Activated T-cell treated with anti-CD3 and anti-CD28 coated beads, Interleukin-2, amount 50 U/mL, for 72 hours (primary cell): Measurements from ENCODE around the gene LILRA6. TPM values are rescaled to one million over a fixed set of nuclear protein-coding genes. Genes with fewer than 3 reads are reported as not detected.
"Not testable (repeated sequence)": the region's sequence is repeated elsewhere in the genome, so short reads cannot be mapped to it uniquely, and the experiment has no call there.

ENCODE experiments used
- ATAC-seq, 2 donors: fragments of 150-1000 bp; cut with Tn5 transposase; replicated peaks in 1 of 2; 2 replicates each; pipeline ENCODE4 v1.10.0; 2021; ENCODE audit warnings: moderate library complexity in 2 of 2, mild to moderate bottlenecking in 1 of 2
- DNase-seq, 2 donors: peaks; one replicate each; pipeline ENCODE4 v3.0.0; 2021 to 2022; ENCODE audit warnings: mixed read lengths in 1 of 2
- H3K27ac Mint-ChIP-seq: one replicate; pipeline ENCODE4 v1.8.0; 2022; ENCODE audit warnings: mild to moderate bottlenecking, moderate library complexity, mixed read lengths
- H3K27me3 Mint-ChIP-seq: one replicate; pipeline ENCODE4 v1.8.0; 2022; ENCODE audit warnings: low read depth, mixed read lengths
- H3K36me3 Mint-ChIP-seq, 2 donors: one replicate each; pipeline ENCODE4 v1.8.0; 2022; ENCODE audit warnings: mixed read lengths in 2 of 2, mild to moderate bottlenecking in 1 of 2; ENCODE audit not compliant: insufficient read depth in 2 of 2
- H3K4me1 Mint-ChIP-seq: one replicate; pipeline ENCODE4 v1.8.0; 2022; ENCODE audit warnings: low read depth, mixed read lengths
- H3K4me3 Mint-ChIP-seq, 2 donors: one replicate each; pipeline ENCODE4 v1.8.0; 2022; ENCODE audit warnings: mild to moderate bottlenecking in 2 of 2, mixed read lengths in 2 of 2, moderate library complexity in 2 of 2
- H3K9me3 Mint-ChIP-seq, 2 donors: one replicate each; pipeline ENCODE4 v1.8.0; 2022; ENCODE audit warnings: mixed read lengths in 2 of 2
- total RNA-seq, 2 donors: library from RNA; stranded (reverse); gene quantifications; one replicate each; pipeline ENCODE4 v1.2.3, GENCODE V29; 2022

The LILRA6 gene
- total RNA-seq, 2 donors from 2014 or later = not detected

- H3K36me3 Mint-ChIP-seq = peaks cover 0 to 7% of the 10 kb centered on the region in 2 donors
- peaks cover 3% of the 10 kb centered on the region for H3K27me3 Mint-ChIP-seq
- H3K4me1 Mint-ChIP-seq = no peaks in the 10 kb centered on the region
- no peak overlapping the region for H3K4me3 Mint-ChIP-seq
- H3K9me3 Mint-ChIP-seq = no peaks in the 10 kb centered on the region
- ATAC-seq = no peak
- no peak for DNase-seq
- no peak overlapping the region for H3K27ac Mint-ChIP-seq
Observed at GRCh38 chr19:54218259-54218658, 24.3 kb downstream of the LILRA6 start.

DNA sequence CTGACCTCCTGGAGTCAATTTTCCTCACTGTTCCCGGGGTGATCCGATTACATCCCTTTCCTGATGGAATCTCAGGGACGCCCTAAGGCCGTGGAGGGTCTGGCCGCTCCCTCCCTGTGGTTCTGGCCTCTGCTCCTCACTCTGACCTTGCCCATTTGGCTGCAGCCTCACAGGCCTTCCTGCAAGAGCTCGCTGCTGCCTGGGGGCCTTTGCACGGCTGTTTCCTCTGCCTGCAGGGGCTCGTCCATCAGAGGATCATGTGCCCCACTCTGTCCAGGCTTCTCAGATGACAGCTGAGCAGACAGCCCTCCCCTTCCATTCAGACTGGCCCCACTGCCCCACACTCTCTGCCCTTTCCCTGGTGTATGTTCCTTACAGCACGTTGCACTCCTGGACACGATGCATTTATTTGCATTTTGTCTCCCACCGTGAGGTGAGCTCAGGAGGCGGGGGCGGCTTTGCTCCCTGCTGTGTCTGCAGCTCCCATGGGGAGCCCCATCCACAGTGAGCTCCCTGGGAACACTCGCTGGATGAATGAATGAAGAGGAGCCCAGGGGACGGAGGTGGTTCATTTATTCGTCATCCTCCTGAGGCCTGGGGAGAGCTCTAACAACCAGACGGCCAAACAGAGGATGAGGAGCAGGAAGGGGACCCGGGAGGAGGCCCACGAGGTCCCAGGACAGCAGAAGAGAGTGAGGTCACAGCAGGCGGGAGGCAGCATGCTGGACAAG, 24.9 kb downstream of the LILRA6 start:
- H3K9me3 Mint-ChIP-seq, H3K27me3 Mint-ChIP-seq, DNase-seq, H3K4me1 Mint-ChIP-seq, ATAC-seq, H3K4me3 Mint-ChIP-seq, H3K27ac Mint-ChIP-seq: not testable (repeated sequence)
- H3K36me3 Mint-ChIP-seq = peaks cover 0 to 11% of the 10 kb centered on the region in 2 donors

- Mint-ChIP-seq H3K4me3 (no peak overlapping the region), H3K36me3 (peaks cover 0 to 13% of the 10 kb centered on the region in 2 donors)
Observed at GRCh38 chr19:54216869-54217268, 25.7 kb downstream of the LILRA6 start.

DNA sequence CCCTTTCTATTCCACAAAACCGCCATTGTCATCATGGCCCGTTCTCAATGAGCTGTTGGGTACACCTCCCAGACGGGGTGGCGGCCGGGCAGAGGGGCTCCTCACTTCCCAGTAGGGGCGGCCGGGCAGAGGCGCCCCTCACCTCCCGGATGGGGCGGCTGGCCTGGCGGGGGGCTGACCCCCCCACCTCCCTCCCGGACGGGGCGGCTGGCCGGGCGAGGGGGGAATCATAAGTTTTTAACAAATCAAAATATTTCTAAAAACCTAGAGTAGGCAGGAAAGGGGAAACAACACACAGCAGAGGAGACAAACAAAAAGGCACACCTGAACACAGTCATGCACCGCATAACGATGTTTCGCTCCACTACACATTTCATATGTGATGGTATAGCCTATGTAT, 27.9 kb downstream of the LILRA6 start:
- peaks cover 5 to 23% of the 10 kb centered on the region in 2 donors for H3K36me3 Mint-ChIP-seq
- not testable (repeated sequence) for H3K9me3 Mint-ChIP-seq, DNase-seq, H3K27me3 Mint-ChIP-seq, H3K27ac Mint-ChIP-seq, H3K4me3 Mint-ChIP-seq, ATAC-seq
- peaks cover 30% of the 10 kb centered on the region for H3K4me1 Mint-ChIP-seq

More at GRCh38 chr19:54216869-54217268, 25.7 kb downstream of the LILRA6 start:
- peaks cover 9% of the 10 kb centered on the region for H3K4me1 Mint-ChIP-seq
- H3K27me3 Mint-ChIP-seq = no peaks in the 10 kb centered on the region
- ATAC-seq = no peak
- no peaks in the 10 kb centered on the region for H3K9me3 Mint-ChIP-seq
- no peak for DNase-seq
- no peak overlapping the region for H3K27ac Mint-ChIP-seq

DNA sequence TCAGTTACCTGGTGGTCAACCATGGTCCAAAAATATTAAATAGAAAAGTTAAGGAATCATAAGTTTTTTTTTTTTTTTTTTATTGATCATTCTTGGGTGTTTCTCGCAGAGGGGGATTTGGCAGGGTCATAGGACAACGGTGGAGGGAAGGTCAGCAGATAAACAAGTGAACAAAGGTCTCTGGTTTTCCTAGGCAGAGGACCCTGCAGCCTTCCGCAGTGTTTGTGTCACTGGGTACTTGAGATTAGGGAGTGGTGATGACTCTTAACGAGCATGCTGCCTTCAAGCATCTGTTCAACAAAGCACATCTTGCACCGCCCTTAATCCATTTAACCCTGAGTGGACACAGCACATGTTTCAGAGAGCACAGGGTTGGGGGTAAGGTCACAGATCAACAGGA, 28.4 kb downstream of the LILRA6 start:
- ATAC-seq, H3K27me3 Mint-ChIP-seq, DNase-seq, H3K9me3 Mint-ChIP-seq, H3K4me3 Mint-ChIP-seq, H3K27ac Mint-ChIP-seq: not testable (repeated sequence)
- H3K4me1 Mint-ChIP-seq = peaks cover 35% of the 10 kb centered on the region
- peaks cover 5 to 26% of the 10 kb centered on the region in 2 donors for H3K36me3 Mint-ChIP-seq

- Mint-ChIP-seq H3K4me1 (peaks cover 65% of the 10 kb centered on the region), H3K4me3 (peak overlapping the region; percentile 38 to 68), H3K27me3 (no peaks in the 10 kb centered on the region), H3K9me3 (no peaks in the 10 kb centered on the region), H3K27ac (peak overlapping the region; percentile 10), H3K36me3 (peaks cover 8 to 38% of the 10 kb centered on the region in 2 donors)
- ATAC-seq (peak in 1 of 2 donors; percentile 3), DNase-seq (no peak)
Observed at GRCh38 chr19:54211235-54211634, 31.4 kb downstream of the LILRA6 start.

GRCh38 chr19:54209811-54210494, 32.6 kb downstream of the LILRA6 start:
- H3K27ac Mint-ChIP-seq = peak overlapping the region; percentile 6
- peaks cover 78% of the 10 kb centered on the region for H3K4me1 Mint-ChIP-seq
- H3K4me3 Mint-ChIP-seq = peak overlapping the region; percentile 38 to 68
- peak in 1 of 2 donors; percentile 37 for DNase-seq
- H3K9me3 Mint-ChIP-seq = no peaks in the 10 kb centered on the region
- H3K27me3 Mint-ChIP-seq = no peaks in the 10 kb centered on the region
- ATAC-seq = peak in 1 of 2 donors; percentile 2
- peaks cover 11 to 43% of the 10 kb centered on the region in 2 donors for H3K36me3 Mint-ChIP-seq

DNA sequence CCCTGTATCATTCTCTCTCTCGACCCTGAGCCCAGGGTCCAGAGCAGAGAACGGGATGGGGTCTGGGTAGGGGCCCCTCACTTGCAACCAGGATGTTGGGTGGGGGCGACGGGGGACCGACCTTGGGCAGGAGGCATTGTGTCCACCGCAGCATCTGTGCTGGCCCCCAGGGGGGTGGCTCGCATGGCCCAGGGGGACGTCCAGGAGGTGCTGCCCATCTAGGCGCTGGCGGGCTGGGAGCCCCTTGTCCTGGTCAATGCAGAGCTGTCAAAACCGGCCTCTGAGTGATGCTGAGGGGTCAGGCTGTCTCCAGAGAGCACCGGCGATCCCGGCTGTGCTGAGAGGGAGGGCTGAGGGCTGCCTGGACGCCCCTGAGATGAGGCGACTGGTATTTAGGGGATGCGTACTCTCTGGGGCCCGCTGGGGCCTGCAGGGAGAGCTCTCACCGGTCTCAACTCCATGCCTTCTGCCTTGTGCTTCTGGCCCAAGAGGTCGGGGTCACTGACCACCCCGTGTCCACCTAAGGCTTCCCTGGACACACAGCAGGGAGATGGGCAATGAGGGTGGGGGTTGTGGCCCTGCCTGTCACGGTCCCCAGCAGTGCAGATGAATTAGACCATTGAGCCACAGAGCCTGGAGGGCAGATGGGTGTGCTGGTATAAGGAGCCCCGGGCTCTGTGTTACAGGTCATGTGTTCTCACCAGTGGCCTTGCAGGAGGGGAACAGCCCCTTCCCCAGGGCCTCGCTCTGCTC, 33.4 kb downstream of the LILRA6 start:
- H3K9me3 Mint-ChIP-seq = no peaks in the 10 kb centered on the region
- H3K4me3 Mint-ChIP-seq = peak overlapping the region in 1 of 2 donors; percentile 68
- peaks cover 15 to 50% of the 10 kb centered on the region in 2 donors for H3K36me3 Mint-ChIP-seq
- peak in 1 of 2 donors; percentile 45 for DNase-seq
- ATAC-seq = peak in 1 of 2 donors; percentile 4
- no peaks in the 10 kb centered on the region for H3K27me3 Mint-ChIP-seq
- H3K4me1 Mint-ChIP-seq = peaks cover 85% of the 10 kb centered on the region
- H3K27ac Mint-ChIP-seq = no peak overlapping the region

DNA sequence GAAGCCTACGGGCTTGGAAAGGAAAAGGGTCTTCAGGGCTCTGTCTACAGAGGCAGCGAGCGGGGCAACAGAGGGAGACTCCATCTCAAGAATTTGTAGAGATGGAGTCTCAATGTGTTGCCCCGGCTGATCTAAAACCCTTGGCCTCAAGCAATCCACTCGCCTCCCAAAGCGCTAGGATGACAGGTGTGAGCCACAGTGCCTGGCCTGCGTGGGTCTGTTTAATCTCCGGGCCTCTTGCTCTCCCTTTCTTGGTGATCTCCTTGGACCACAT, 33.9 kb downstream of the LILRA6 start:
- Mint-ChIP-seq H3K27ac (peak overlapping the region; percentile 39), H3K27me3 (no peaks in the 10 kb centered on the region), H3K4me1 (peaks cover 90% of the 10 kb centered on the region), H3K4me3 (peak overlapping the region; percentile 71 to 94), H3K36me3 (peaks cover 15 to 49% of the 10 kb centered on the region in 2 donors), H3K9me3 (no peaks in the 10 kb centered on the region)
- no peak for DNase-seq
- no peak for ATAC-seq

DNA sequence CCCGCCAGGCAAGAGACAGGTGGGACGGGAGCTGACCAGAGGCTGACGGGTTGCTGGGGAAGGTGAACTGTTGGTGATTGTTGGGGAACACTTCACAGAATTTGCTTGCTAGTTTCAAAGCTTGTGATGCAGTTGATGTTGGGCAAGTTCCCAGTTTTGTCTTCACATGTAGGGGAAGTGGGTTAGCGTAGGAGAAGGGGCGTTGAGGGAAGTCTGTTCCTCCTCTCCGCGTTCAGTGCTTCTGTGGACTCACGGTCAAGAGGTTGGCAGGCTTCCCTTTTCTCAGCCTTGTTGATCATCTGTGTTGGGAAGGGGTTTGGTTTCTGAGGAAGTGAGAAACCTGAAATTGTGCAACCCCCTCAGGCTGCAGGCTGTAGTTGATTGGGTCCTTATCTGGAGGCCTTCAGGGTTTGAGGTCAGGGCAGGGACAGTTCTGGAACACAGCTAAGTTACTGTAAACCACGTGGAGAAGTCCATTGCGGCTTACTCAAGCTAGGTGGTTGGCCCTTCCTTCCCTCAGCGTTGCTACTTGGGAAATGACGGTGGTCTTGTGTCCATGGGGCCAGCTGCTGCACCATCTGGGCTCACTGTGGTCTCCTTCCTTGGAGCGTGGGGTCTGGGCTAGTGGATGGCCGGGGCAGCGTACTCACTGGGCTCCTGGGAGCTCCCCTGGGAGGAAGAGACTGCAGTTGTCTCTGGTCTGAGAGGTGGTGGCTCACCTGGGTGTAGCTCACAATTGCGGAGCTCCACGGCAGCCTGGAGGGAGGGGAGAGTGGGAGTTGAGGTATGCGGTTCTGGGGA, 34.4 kb downstream of the LILRA6 start:
- peaks cover 95% of the 10 kb centered on the region for H3K4me1 Mint-ChIP-seq
- DNase-seq = peak; percentile 53 to 62

GRCh38 chr19:54207676-54207982, 35.0 kb downstream of the LILRA6 start:
- ATAC-seq (peak; percentile 9 to 32), DNase-seq (no peak)
- peak overlapping the region; percentile 39 for H3K27ac Mint-ChIP-seq
- H3K9me3 Mint-ChIP-seq = no peaks in the 10 kb centered on the region
- peak overlapping the region; percentile 71 to 94 for H3K4me3 Mint-ChIP-seq
- H3K4me1 Mint-ChIP-seq = peaks cover 100% of the 10 kb centered on the region
- H3K36me3 Mint-ChIP-seq = peaks cover 22 to 52% of the 10 kb centered on the region in 2 donors
- no peaks in the 10 kb centered on the region for H3K27me3 Mint-ChIP-seq

More for the DNA sequence above, 34.4 kb downstream of the LILRA6 start:
- Mint-ChIP-seq H3K27ac (peak overlapping the region; percentile 39), H3K4me3 (peak overlapping the region; percentile 71 to 94), H3K27me3 (no peaks in the 10 kb centered on the region), H3K9me3 (no peaks in the 10 kb centered on the region), H3K36me3 (peaks cover 18 to 50% of the 10 kb centered on the region in 2 donors)
- peak; percentile 8 to 34 for ATAC-seq

DNA sequence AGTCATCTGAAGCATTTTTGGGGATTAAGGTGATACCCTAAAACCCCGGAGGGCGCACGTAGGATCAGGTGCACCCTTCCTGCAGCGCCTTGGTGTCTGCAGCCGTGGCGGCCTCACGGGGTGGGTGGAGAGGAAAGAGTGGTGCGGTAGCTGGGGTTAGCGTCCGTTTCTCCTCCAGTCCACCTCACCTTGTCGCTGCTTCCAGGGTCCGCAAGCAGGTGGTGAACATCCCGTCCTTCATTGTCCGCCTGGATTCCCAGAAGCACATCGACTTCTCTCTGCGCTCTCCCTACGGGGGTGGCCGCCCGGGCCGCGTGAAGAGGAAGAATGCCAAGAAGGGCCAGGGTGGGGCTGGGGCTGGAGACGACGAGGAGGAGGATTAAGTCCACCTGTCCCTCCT, 35.4 kb downstream of the LILRA6 start:
- H3K9me3 Mint-ChIP-seq, H3K27me3 Mint-ChIP-seq, DNase-seq, ATAC-seq: not testable (repeated sequence)
- peak overlapping the region; percentile 39 for H3K27ac Mint-ChIP-seq
- peaks cover 100% of the 10 kb centered on the region for H3K4me1 Mint-ChIP-seq
- H3K36me3 Mint-ChIP-seq = peaks cover 25 to 56% of the 10 kb centered on the region in 2 donors
- peak overlapping the region; percentile 71 to 94 for H3K4me3 Mint-ChIP-seq
